ENCODE measurements around the gene INPP5K.

Gene INPP5K

DNA sequence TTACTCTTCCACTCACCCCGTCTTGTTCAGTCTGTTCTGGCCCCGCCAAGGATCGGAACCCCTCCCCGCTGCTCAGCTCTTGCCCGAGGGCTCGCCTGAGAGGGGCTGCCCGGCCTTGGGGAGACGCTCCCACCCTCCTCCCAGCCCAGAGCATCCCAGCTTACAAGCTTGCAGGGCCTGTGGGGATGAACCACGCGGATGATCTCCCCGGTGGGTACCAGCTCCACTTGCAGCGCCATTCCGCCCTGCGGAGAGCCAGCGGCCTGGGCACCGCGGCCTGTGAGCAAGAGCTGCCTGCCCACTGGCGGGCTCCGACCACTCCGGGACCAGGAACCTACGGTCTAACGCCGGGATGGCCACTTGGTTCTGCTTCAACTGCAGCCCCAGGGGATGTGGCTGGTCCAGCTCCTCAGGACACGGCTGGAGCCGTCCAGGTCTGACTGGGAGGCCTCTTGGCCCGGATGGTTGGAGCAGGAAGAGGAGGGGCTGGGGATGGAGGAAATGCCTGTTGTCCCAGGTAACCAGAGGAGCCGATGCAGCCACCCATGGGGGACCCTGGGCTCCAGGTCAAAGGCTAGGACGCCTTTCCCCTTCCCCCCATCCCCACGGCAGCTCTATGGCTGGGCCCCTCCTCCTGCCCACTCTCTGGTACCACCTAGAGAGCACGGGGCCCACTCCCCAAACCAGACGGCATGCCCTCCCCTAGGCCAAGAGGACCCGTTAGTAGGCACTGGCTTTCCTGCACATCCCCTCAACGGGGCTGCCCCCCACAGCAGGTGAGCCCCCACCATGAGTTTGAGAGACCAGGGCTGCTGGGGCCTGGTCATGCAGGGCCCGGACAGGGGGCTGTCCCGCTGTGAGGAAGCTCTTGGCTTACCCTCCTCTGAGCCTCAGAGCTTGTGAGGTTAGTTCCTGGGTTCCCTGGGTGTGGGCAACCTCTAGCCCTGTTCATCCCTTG, 23.9 kb downstream of the INPP5K start, which contains the start of gene MYO1C (continued):
- TF ChIP-seq ZNF426 (tag by site-specific recombination; IDR thresholded peaks at IDR 0.05) = no peak
- TF ChIP-seq ZNF416 (tag by site-specific recombination; IDR thresholded peaks at IDR 0.05) = no peak
- TF ChIP-seq ZNF501 (tag by site-specific recombination; IDR thresholded peaks at IDR 0.05) = no peak
- TF ChIP-seq GLIS2 (tag by site-specific recombination; IDR thresholded peaks at IDR 0.05) = peak; percentile 54
- no peak for TF ChIP-seq WT1 (tag by site-specific recombination; IDR thresholded peaks at IDR 0.05)
- TF ChIP-seq ZBTB20 (tag by site-specific recombination; IDR thresholded peaks at IDR 0.05) = no peak
- TF ChIP-seq ZNF530 (tag by site-specific recombination; IDR thresholded peaks at IDR 0.05; ENCODE audit: low read depth) = no peak
- TF ChIP-seq ZNF701 (tag by site-specific recombination; IDR thresholded peaks at IDR 0.05) = no peak
- TF ChIP-seq ZBTB21 (tag by site-specific recombination; IDR thresholded peaks at IDR 0.05) = no peak
- no peak for TF ChIP-seq HOXA7 (CRISPR knock-in tag; IDR thresholded peaks at IDR 0.05; ENCODE audit: borderline replicate concordance)
- TF ChIP-seq, protein P1, sequence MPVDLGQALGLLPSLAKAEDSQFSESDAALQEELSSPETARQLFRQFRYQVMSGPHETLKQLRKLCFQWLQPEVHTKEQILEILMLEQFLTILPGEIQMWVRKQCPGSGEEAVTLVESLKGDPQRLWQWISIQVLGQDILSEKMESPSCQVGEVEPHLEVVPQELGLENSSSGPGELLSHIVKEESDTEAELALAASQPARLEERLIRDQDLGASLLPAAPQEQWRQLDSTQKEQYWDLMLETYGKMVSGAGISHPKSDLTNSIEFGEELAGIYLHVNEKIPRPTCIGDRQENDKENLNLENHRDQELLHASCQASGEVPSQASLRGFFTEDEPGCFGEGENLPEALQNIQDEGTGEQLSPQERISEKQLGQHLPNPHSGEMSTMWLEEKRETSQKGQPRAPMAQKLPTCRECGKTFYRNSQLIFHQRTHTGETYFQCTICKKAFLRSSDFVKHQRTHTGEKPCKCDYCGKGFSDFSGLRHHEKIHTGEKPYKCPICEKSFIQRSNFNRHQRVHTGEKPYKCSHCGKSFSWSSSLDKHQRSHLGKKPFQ (tag by site-specific recombination; IDR thresholded peaks at IDR 0.05) = no peak
- TF ChIP-seq, protein P2, sequence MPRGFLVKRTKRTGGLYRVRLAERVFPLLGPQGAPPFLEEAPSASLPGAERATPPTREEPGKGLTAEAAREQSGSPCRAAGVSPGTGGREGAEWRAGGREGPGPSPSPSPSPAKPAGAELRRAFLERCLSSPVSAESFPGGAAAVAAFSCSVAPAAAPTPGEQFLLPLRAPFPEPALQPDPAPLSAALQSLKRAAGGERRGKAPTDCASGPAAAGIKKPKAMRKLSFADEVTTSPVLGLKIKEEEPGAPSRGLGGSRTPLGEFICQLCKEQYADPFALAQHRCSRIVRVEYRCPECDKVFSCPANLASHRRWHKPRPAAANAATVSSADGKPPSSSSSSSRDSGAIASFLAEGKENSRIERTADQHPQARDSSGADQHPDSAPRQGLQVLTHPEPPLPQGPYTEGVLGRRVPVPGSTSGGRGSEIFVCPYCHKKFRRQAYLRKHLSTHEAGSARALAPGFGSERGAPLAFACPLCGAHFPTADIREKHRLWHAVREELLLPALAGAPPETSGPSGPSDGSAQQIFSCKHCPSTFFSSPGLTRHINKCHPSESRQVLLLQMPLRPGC (tag by site-specific recombination; IDR thresholded peaks at IDR 0.05) = no peak
- TF ChIP-seq KLF8 (tag by site-specific recombination; IDR thresholded peaks at IDR 0.05) = no peak
- TF ChIP-seq ZNF266 (tag by site-specific recombination; IDR thresholded peaks at IDR 0.05; ENCODE audit: low read depth) = no peak
- no peak for TF ChIP-seq ZNF394 (tag by site-specific recombination; IDR thresholded peaks at IDR 0.05; ENCODE audit: borderline replicate concordance)
- TF ChIP-seq ZNF391 (tag by site-specific recombination; IDR thresholded peaks at IDR 0.05; ENCODE audit: borderline replicate concordance, low read depth) = no peak
- no peak for TF ChIP-seq ZNF792 (tag by site-specific recombination; IDR thresholded peaks at IDR 0.05)
- TF ChIP-seq ZNF112 (tag by site-specific recombination; IDR thresholded peaks at IDR 0.05) = no peak
- TF ChIP-seq, protein P3, sequence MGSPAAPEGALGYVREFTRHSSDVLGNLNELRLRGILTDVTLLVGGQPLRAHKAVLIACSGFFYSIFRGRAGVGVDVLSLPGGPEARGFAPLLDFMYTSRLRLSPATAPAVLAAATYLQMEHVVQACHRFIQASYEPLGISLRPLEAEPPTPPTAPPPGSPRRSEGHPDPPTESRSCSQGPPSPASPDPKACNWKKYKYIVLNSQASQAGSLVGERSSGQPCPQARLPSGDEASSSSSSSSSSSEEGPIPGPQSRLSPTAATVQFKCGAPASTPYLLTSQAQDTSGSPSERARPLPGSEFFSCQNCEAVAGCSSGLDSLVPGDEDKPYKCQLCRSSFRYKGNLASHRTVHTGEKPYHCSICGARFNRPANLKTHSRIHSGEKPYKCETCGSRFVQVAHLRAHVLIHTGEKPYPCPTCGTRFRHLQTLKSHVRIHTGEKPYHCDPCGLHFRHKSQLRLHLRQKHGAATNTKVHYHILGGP (tag by site-specific recombination; IDR thresholded peaks at IDR 0.05) = no peak
- no peak for TF ChIP-seq ZNF155 (tag by site-specific recombination; IDR thresholded peaks at IDR 0.05)
- no peak for TF ChIP-seq ZSCAN30 (tag by site-specific recombination; IDR thresholded peaks at IDR 0.05)
- TF ChIP-seq IKZF3 (tag by site-specific recombination; IDR thresholded peaks at IDR 0.05) = 0 out of 2 replicates have a peak, but pooled peaks have one; percentile 7
- TF ChIP-seq ZIC2 (tag by site-specific recombination; IDR thresholded peaks at IDR 0.05) = peak; percentile 63; the same call in 1 of the 2 replicates
- no peak for TF ChIP-seq MYNN (tag by site-specific recombination; IDR thresholded peaks at IDR 0.05; ENCODE audit: borderline replicate concordance)
- TF ChIP-seq ZNF621 (tag by site-specific recombination; IDR thresholded peaks at IDR 0.05) = no peak
- TF ChIP-seq ZFP69B (tag by site-specific recombination; IDR thresholded peaks at IDR 0.05) = 0 out of 2 replicates have a peak, but pooled peaks have one; percentile 17
- TF ChIP-seq ZNF707 (tag by site-specific recombination; IDR thresholded peaks at IDR 0.05) = no peak
- TF ChIP-seq SCRT2 (tag by site-specific recombination; IDR thresholded peaks at IDR 0.05) = no peak

Data from HEK293 (cell line).